Stimulated activated CD8-positive, alpha-beta memory T cell treated with anti-CD3 and anti-CD28 coated beads, Interleukin-7, amount 100 ng/mL, for 24 hours (primary cell): Measurements from ENCODE around the gene LYPD5.
"Not testable (repeated sequence)": the region's sequence is repeated elsewhere in the genome, so short reads cannot be mapped to it uniquely, and the experiment has no call there.

ENCODE experiments used
- DNase-seq: peaks from one replicate; pipeline ENCODE4 v3.0.0-alpha.2; 2020; ENCODE audit warnings: low read depth

The LYPD5 gene, protein sequence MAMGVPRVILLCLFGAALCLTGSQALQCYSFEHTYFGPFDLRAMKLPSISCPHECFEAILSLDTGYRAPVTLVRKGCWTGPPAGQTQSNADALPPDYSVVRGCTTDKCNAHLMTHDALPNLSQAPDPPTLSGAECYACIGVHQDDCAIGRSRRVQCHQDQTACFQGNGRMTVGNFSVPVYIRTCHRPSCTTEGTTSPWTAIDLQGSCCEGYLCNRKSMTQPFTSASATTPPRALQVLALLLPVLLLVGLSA

DNA sequence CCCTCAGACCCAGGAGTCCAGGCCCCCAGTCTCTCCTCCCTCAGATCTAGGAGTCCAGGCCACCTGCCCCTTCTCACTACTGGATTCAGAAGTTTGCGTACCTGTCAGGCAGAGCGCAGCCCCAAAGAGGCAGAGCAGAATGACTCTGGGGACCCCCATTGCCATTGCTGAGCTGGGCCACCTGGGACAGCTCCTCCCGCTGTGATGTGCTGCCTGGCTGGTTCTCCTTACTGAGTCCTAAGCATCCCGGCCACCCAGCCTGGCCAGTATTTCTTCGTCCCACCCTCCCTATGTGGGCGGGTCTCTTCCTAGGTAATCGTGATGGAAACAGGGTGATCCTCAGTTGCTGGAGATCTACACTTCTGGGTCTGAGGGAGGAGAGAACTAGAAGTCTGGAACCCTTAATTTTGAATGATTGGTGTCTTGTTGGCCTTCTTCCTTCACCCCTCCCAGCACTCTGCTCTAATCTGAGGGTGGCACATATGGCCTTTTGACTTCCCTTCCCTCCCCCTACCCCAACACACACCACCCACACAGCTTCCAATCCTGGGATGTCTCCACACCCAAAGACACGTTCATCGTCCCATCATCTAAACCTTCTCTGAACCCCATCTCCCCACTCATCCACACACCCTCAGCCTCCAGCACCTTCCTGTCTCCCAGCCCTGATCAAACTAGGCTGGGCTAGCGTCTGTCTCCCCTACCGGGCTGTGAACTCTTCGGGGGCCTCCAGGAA lies at the start of gene LYPD5:
LYPD5 (minus strand) TSS at position 232 of the 736 bp plus-strand sequence; CDS start at position 165, 67 bp downstream.
- DNase-seq: no peak

DNA sequence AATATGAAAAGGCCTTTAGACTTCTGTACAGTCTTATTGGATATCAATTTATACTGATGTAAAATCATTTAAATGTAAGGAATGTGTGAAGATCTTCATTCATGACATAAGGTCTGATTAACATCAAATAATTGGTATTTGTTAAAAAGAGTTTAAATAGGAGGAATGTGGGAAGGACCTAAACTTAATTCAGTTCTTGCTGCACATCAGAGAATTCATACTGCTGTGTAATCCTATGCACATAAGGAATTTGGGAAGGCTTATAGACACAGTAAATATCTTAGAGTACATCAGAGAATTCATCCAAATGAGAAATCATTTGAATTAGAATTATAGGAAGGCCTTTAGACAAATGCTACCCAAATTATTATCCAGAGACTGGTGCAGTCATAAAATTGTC lies 46.6 kb upstream of the LYPD5 start:
- DNase-seq: no peak

DNA sequence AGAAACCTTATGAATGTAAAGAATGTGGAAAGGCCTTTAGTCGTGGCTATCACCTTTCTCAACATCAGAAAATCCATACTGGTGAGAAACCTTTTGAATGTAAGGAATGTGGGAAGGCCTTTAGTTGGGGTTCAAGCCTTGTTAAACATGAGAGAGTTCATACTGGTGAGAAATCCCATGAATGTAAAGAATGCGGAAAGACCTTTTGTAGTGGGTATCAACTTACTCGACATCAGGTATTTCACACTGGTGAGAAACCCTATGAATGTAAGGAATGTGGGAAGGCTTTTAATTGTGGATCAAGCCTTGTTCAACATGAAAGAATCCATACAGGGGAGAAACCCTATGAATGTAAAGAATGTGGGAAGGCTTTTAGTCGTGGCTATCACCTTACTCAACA lies 45.6 kb upstream of the LYPD5 start:
- no peak for DNase-seq

DNA sequence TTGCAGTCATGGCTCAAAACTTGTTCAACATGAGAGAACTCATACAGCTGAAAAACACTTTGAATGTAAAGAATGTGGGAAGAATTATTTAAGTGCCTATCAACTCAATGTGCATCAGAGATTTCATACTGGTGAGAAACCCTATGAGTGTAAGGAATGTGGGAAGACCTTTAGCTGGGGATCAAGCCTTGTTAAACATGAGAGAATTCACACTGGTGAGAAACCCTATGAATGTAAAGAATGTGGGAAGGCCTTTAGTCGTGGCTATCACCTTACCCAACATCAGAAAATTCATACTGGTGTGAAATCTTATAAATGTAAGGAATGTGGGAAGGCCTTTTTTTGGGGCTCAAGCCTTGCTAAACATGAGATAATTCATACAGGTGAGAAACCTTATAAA lies 45.0 kb upstream of the LYPD5 start:
- DNase-seq: no peak

DNA sequence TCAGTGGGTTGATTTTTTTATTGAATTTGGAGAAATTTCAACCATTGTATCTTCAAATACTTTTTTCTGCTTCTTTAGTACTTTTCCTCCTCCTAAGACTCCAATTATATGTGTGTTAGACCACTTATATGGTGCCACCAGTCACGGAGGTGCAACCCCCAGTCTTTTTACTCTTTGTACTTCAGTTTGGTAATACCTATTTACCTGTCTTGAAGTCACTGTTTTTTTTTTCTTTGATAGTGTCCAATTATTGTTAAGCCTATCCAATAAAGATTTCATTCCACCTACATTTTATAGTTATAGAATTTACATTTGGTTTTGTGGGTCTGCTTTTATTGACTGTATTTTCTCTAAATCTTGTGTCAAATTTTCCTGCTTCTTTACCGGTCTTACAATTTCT lies 39.8 kb upstream of the LYPD5 start:
- no peak for DNase-seq

DNA sequence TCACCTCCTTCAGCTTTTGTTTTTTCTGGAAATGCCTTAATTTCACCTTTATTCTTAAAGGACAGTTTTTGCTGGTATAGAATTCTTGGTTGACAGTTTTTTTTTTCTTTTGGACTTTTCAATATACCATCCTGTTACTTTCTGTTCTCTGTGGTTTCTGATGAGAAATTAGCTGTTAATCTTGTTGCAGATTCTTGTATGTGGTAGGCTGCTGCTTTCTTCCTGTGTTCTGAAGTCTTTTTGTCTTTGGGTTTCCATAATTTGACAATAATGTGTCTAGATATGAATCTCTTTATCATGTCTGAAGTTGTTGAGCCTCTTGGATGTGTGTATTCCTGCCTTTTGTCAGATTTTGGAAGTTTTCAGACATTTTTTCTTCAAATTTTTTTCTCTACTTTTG lies 36.9 kb upstream of the LYPD5 start:
- DNase-seq: no peak

DNA sequence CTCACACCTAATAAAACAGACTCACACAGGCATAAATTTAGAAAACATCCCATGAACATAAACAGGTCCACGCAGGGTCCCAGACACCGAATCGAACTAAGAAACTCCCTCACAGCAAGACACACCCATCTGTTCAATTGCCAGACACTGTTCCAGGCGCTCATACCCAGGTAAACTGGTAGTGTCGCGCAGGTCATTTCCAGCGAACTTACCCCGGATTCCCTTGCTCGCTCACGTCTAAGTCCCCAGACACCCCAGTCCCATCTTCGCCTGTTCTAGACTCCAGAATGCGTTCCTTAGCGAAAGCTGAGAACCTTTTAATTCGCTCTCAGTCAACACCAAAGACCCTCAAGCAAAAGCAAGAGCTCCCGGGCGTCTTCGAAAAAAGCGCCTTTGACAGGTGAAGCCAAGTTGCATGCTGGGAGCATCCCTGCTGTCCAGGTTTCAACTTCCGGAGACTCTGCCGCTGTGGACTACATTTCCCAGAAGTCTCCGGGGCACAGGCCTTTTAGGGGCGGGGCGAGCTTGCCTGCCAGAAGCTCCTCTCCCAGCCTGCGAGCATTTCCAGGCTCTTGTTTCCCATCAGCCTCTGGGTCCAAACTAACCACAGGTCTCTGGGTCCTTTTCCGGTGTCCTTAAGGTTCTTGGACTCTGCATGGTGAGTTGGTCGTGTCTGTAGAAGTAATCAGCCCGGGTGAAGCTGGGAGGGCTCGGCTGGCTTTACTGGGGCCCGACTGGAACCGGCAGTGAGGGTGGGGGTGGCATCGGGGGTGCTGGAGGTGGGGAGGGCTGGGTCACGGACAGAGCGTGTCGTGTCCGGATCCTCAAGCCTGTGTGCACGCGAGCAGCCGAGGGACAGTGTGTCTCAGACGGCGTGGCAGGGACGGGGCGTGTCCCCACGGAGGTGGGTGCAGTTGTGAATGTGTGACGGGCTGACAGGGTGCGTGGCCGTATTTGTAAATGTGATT lies 24.8 kb upstream of the LYPD5 start, which contains the start of gene ZNF283:
ZNF283 (plus strand) TSS at position 535 of the 968 bp plus-strand sequence. CDS start 6,184 bp downstream, outside the sequence.
- DNase-seq: peak; percentile 71

DNA sequence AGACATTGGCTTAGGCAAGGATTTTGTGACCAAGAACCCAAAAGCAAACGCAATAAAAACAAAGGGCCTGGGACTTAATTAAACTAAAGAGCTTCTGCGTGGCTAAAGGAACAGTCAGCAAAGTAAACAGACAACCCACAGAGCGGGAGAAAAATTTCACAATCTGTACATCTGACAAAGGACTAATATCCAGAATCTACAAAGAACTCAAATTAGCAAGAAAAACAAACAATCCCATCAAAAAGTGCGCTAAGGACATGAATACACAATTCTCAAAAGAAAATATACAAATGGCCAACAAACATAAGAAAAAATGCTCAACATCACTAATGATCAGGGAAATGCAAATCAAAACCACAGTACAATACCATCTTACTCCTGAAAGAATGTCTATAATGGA lies 22.3 kb upstream of the LYPD5 start:
- not testable (repeated sequence) for DNase-seq

DNA sequence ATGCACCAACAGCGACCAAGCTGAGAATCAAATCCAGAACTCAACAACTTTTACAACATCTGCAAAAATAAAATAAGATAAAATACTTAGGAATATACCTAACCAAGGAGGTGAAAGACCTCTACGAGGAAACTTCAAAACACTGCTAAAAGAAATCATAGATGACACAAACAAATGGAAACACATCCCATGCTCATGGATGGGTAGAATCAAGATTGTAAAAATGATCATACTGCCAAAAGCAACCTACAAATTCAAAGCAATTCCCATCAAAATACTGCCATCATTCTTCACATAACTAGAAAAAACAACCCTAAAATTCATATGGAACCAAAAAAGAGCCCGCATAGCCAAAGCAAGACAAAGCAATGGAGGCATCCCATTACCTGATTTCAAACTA lies 21.6 kb upstream of the LYPD5 start:
- not testable (repeated sequence) for DNase-seq

DNA sequence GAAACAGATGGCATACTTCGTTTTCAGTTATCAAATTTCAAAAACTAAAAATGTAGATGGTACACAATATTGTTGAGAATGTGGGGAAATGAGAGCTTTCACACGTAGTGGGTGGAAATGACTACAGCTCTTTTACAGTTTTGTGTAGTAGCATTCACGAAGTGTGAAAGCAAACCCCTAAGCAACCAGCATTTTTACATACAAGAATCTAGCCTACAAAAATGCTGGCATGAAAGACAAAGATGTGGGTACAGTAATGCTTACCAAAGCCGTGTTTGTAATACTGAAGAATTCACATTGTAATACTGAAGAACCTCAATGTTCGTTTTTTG lies 18.6 kb upstream of the LYPD5 start:
- DNase-seq: no peak

DNA sequence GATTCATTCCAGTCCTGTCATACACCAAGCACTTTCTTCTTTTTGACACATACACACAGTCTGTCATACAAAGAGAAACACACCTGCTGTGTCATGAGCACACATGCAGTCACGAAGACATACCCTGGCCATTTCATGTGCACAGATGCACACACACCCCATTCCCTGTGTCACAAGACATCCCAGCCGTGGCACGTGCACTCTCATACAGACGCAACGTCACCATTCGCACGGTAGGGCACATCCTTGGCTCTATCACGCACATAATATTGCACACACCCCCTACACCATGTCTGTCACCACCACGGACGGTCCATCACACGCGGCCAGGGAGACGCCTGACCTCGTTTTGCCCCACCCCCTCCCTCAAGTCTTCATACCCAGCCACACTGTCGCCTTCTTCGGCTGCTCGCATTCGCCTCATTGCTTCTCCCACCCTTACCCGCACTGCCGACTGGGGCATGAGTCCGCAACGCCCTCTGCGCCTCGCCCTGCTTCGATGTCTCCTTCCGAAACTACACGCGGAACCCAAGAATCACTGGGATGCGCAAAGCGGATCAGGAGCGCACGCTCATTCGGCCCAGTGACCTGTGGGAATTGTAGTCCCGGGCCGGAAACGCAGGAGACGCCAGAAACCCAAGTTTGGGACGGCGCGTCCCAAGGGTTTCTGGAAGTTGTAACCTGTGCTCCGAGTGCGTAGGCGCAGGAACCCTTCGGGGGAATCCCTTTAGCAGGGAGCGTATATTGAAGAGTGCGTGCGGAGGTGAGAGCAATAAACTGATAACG lies 18.0 kb upstream of the LYPD5 start:
- no peak for DNase-seq

DNA sequence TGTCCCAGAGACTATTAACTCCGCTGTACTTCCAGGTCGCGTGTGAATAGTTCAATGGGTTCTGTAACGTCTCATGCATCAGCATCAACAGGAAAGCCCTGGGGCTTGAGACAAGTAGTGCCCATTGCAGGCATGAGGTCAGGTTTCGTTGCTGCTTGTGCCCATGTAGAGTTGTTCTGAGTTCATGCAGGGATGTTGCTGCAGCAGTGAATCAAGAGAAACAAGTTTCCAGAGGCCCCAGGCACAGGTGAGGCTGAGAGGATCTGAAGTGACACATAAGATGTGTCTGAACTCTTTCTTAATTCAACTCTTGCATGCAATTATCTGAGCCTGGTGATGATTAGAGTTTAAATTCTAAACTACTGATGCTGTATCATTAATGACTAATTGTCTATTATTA lies 16.3 kb upstream of the LYPD5 start:
- DNase-seq: no peak

DNA sequence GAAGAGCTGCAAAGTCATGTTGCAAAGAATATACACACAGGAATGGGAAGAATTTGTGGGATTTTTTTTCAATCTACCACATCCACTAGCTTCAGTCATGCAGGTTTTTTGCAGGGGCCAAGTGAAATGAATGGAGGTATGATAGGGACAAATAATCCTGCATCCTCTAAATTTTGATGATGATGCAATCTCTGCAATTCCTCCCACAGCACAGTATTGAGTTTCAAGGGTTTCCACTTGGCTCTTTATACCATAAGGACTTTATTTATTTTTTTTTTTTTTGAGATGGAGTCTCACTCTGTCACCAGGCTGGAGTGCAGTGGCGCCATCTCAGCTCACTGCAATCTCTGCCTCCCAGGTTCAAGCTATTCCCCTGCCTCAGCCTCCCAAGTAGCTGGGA lies 15.2 kb upstream of the LYPD5 start:
- not testable (repeated sequence) for DNase-seq

DNA sequence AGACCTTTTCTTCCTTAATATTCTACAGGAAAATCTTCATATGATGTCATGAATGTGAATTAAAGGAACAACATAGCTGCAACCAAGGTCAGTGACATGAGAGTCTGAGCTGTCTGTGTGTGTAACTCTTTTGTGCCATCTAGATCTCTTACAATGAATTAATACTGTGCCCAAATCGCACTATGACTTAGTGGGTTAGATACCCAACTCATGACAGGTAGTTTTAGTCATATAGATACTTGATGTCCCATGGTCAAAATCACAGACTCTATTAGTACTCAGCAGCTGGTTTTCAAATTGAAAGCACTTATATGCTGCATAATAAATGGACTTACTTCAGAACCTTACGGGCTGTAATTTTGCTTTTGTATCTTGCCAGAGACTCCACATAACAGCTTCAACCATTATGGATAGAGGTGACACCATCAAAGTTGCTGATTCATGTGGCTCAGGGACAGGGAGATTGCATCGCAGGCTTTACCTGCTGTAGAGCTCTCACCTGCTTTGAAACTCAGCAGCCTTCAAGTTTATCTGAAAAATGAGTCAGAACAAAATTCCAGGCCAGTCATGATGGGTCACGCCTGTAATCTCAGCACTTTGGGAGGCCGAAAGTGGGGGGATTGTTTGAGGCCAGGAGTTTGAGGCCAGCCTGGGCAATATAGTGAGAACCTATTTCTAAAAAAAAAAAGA lies 12.6 kb upstream of the LYPD5 start:
- no peak for DNase-seq

DNA sequence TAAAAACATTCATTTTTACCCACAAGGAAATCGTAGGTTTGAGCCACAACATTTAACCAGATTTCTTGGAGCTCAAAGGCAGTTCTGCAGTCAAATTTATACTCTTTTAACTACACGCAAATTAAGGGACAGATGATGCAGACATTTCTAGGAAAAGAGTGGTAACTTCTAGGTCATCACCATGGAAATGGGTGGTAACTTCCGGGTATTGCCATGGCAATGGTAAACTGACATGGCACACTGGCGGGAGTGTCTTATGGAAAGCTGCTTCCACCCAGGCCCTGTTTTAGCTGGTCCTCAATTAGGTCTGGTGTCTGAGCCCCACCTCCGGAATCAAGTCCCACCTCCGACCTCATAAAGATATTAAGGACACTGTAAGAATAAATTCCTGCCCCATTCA lies 10.4 kb upstream of the LYPD5 start:
- DNase-seq: no peak

DNA sequence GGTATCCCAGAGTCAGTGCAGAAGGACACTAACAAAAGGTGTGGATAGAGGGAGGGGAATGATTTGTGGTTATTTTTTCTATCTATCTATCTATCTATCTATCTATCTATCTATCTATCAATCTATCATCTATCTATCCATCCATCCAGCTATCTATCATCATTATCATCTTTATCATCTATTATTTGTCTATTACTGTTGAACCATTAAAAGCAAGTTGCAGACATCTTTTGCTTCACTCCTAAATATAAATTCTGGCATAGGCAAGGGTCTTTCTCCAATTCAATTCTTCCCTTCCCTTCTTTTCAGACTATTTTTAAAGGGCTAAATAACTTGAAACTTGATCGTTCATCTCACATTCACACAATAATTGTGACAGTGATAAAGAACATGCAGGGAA lies 10.0 kb upstream of the LYPD5 start:
- no peak for DNase-seq

DNA sequence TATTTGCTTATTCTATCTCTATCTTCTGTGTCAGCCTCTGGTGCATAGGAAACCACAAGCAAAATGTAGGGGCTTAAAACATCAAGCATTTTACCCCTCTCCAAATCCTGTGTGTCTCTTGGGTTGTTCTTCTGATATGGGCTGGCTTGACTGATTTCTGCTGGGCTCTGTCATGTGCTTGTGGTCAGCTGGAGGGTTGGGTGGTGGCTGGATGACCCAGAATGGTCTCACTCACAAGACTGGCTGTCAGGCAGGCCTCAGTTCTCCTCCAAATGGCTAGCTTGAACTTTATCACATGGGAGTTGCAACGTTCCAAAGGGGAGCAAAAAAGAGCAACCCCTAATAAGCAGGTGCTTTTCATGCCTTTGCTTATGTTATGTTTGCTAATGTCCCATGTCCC lies 9.6 kb upstream of the LYPD5 start:
- no peak for DNase-seq

DNA sequence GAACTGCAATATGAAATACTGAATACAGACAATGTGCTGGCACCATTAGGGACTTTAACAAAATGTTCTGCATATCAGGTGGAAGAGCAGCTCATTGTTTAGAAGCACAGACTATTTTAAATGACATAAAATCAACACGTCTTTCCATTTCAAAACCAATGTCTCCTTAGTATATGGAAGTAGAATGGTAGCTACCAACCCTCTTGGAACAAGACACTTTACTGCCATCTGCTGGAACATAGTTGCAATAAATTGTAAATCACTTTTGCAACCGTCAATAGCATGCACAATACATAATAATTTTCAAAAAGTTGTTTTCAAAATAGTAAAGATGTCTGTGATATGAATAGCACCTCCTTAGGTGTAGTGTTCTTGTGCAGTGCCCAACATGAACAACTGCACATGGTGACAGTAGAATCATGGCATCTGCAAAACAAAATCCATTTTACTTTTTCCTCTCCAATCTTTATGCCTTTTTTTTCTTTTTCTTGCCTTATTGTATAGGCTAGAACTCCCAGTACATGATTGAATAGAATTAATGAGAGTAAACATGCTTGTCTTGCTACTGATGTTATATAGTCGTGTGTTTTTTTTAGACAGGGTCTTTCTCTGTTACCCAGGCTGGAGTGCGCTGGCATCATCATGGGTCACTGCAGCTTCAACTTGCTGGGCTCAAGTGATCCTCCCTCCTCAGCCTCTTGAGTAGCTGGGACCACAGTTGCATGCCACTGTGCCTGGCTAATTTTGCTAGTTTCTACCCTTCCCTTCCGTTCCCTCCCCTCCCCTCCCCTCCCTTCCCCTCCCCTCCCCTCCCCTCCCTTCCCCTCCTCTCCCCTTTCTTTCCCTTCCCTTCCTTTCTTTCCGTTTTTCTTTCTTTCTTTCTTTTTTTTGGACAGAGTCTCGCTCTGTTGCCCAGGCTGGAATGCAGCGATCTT lies 7.8 kb upstream of the LYPD5 start:
- DNase-seq: no peak

DNA sequence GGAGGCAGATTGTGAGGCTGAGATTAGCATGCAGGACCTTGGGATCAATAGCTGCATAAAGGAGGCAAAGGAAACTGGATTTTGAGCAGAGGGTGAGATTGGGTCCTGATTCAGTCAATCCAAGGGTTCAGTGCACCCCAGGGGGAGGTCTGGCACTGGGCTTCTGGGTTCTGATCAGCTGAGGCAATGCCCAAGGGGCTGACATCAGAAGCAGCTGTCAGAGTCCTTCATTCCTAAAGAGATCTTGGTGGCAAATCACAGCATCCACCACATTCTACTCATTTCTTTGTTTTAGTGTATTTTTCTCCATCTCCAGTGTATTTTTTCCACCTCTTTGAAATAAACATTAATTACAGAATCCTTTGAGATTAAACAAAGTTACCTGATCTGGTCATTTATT lies 5.4 kb upstream of the LYPD5 start:
- no peak for DNase-seq

DNA sequence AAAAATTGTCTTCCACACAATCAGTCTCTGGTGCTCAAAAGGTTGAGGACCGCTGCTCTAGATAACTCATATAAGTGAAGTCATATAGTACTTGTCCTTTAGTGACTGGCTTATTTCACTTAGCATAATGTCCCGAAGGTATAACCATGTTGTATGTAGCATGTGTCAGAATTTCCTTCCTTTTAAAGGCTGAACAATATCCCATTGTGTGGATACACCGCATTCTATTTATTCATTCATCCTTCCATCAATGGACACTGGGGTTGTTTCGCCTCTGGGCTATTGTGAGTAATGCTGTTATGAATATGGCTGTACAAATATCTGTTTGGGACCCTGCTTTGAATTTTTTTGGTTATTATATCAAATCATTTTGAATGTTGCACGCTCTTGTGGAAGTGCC lies 4.6 kb upstream of the LYPD5 start:
- no peak for DNase-seq
